ENCODE data around the gene KCNJ10. TPM values are rescaled to one million over a fixed set of nuclear protein-coding genes. Genes with fewer than 3 reads are reported as not detected.

The KCNJ10 gene
- total RNA-seq, 1 experiment from 2014 or later = 0.68 TPM

- Mint-ChIP-seq H3K36me3 (ENCODE audit: insufficient read depth, unreplicated experiment) (no peaks in the 10 kb centered on the region), H3K9me3 (ENCODE audit: unreplicated experiment) (no peaks in the 10 kb centered on the region), H3K4me1 (ENCODE audit: low read depth, unreplicated experiment) (peaks cover 8% of the 10 kb centered on the region), H3K27ac (ENCODE audit: unreplicated experiment) (no peak overlapping the region), H3K27me3 (ENCODE audit: insufficient read depth, unreplicated experiment) (no peaks in the 10 kb centered on the region), H3K4me3 (ENCODE audit: unreplicated experiment) (no peak overlapping the region)
- BruUV-seq (replicated peaks) = no TSS peak
- intact Hi-C loops (cut with micrococcal nuclease; ENCODE audit: unreplicated experiment) = loop anchor here (1.0 to 5.0 kb wide), 4 partner anchors 15 to 794 kb away; no protein-coding TSS in a partner anchor
- peak; percentile 81 to 86 for DNase-seq
- no peaks in the 10 kb centered on the region for H3K9me3 ChIP-seq
- ChIA-PET POLR2A (interaction anchor here (0.6 kb wide), 2 partner anchors 15 to 82 kb away, joined by 3 to 4 read pairs; no protein-coding TSS in a partner anchor), CTCF (interaction anchor here (1.0 to 7.1 kb wide), 12 partner anchors 10 to 219 kb away, joined by 3 to 129 read pairs (median 10); partner anchors contain the start of gene IGSF9)
- H3K27me3 ChIP-seq (replicated peaks; ENCODE audit: control insufficient read depth, insufficient read depth, low read length) = no peaks in the 10 kb centered on the region
- H3K36me3 ChIP-seq (ENCODE audit: control insufficient read depth, insufficient read depth, low read length) = no peaks in the 10 kb centered on the region
- TF ChIP-seq CTCF (IDR thresholded peaks at IDR 0.05; ENCODE audit: insufficient read depth in 1 of 2, low read depth in 1 of 2, low read length in 1 of 2, severe bottlenecking in 1 of 2, unreplicated experiment in 1 of 2) = peak; percentile 94 to 98
- no peak overlapping the region for H3K4me3 ChIP-seq (ENCODE audit: low read depth, low read length)
- no peaks in the 10 kb centered on the region; the same call in 1 of the 2 replicates for H3K4me1 ChIP-seq
Measured at GRCh38 chr1:160006312-160006940, 63.5 kb downstream of the KCNJ10 start.

GRCh38 chr1:160005070-160005469, 64.9 kb downstream of the KCNJ10 start:
- POLR2A ChIA-PET = interaction anchor here (0.6 kb wide), 1 partner anchor 69 kb away, joined by 3 read pairs; no protein-coding TSS in a partner anchor
- peaks cover 8% of the 10 kb centered on the region for H3K4me1 Mint-ChIP-seq (ENCODE audit: low read depth, unreplicated experiment)
- intact Hi-C loops (cut with micrococcal nuclease; ENCODE audit: unreplicated experiment) = loop anchor here (5.0 kb wide), 1 partner anchor 793 kb away; no protein-coding TSS in a partner anchor

More at GRCh38 chr1:160005070-160005469, 64.9 kb downstream of the KCNJ10 start:
- CTCF ChIA-PET = interaction anchor here (0.8 to 7.1 kb wide), 7 partner anchors 34 to 207 kb away, joined by 3 to 129 read pairs (median 10); partner anchors contain the start of gene IGSF9
- BruUV-seq (replicated peaks) = no TSS peak
- Mint-ChIP-seq H3K9me3 (ENCODE audit: unreplicated experiment) (no peaks in the 10 kb centered on the region), H3K27me3 (ENCODE audit: insufficient read depth, unreplicated experiment) (no peaks in the 10 kb centered on the region), H3K4me3 (ENCODE audit: unreplicated experiment) (no peak overlapping the region), H3K36me3 (ENCODE audit: insufficient read depth, unreplicated experiment) (no peaks in the 10 kb centered on the region), H3K27ac (ENCODE audit: unreplicated experiment) (no peak overlapping the region)
- H3K27me3 ChIP-seq (replicated peaks; ENCODE audit: control insufficient read depth, insufficient read depth, low read length) = no peaks in the 10 kb centered on the region
- no peak overlapping the region for H3K4me3 ChIP-seq (ENCODE audit: low read depth, low read length)
- no peaks in the 10 kb centered on the region; the same call in 1 of the 2 replicates for H3K4me1 ChIP-seq
- TF ChIP-seq CTCF (IDR thresholded peaks at IDR 0.05; ENCODE audit: insufficient read depth in 1 of 2, low read depth in 1 of 2, low read length in 1 of 2, severe bottlenecking in 1 of 2, unreplicated experiment in 1 of 2) = no peak
- H3K9me3 ChIP-seq = no peaks in the 10 kb centered on the region
- H3K36me3 ChIP-seq (ENCODE audit: control insufficient read depth, insufficient read depth, low read length) = no peaks in the 10 kb centered on the region
- no peak for DNase-seq
